Right atrium auricular region (tissue), 2 donors: ENCODE measurements around the gene FBXO42. TPM values are rescaled to one million over a fixed set of nuclear protein-coding genes. Genes with fewer than 3 reads are reported as not detected.
A peak's percentile ranks its signal among the peaks of the same experiment; 100 is the strongest.
"Not testable (repeated sequence)": the region's sequence is repeated elsewhere in the genome, so short reads cannot be mapped to it uniquely, and the experiment has no call there.

Source experiments
- DNase-seq: peaks from one replicate; pipeline ENCODE4 v3.0.0-alpha.2; 2019; ENCODE audit warnings: low spot score
- H3K27ac ChIP-seq, 2 donors: fragments of 200-600 bp; sonication (generic); 1 replicate in 1 of 2; 2 replicates in 1 of 2; pipeline ENCODE4 v1.5.1; 2016 to 2019
- H3K27me3 ChIP-seq, 2 donors: fragments of 200-600 bp; sonication (generic); one replicate each; pipeline versions ENCODE4 v1.5.1 to v1.6.0; 2017 to 2019
- H3K36me3 ChIP-seq: fragments of 200-600 bp; sonication (generic); one replicate; pipeline ENCODE4 v1.5.1; 2016
- H3K4me1 ChIP-seq, 2 donors: fragments of 200-600 bp; sonication (generic); one replicate each; pipeline versions ENCODE4 v1.5.1 to v1.6.0; 2017 to 2019
- H3K4me3 ChIP-seq, 2 donors: fragments of 200-600 bp; sonication (generic); 1 replicate in 1 of 2; 2 replicates in 1 of 2; pipeline ENCODE4 v1.5.1; 2017 to 2019; ENCODE audit warnings: mild to moderate bottlenecking in 1 of 2, moderate library complexity in 1 of 2
- H3K9me3 ChIP-seq, 2 donors: fragments of 200-600 bp; sonication (generic); one replicate each; pipeline ENCODE4 v1.5.1; 2019
- total RNA-seq, 2 donors: library from RNA; depleted of rRNA; stranded (reverse); fragments of >200 nt; gene quantifications; one replicate each; pipeline ENCODE4 v1.1.0, GENCODE V29; 2016
- TF ChIP-seq, protein P1 (sequence below), 2 donors: fragments of 200-600 bp; sonication (generic); IDR thresholded peaks; one replicate each; pipeline ENCODE4 v1.5.1; 2019; ENCODE audit warnings: antibody characterized with exemption in 2 of 2

The FBXO42 gene
- total RNA-seq, 2 donors from 2014 or later: 11.9 to 16.5 TPM

DNA sequence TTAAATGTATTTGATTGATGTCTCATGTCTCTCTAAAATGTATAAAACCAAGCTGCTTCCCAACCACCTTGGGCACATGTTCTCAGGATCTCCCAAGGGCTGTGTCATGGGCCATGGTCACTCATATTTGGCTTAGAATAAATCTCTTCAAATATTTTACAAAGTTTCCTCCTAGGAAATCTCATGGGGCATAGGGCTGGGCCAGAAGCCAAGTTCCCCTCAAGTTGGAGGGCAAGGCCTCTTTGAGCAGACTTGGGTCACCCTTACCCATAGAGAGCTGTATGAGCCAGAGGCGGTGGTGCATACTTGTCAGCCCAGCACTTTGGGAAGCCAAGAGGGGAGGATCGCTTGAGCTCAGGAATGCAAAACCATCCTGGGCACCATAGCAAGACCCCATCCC is 2.3 kb upstream of the FBXO42 start:
- no peak for DNase-seq
- no peak overlapping the region for H3K4me3 ChIP-seq
- H3K27me3 ChIP-seq: no peaks in the 10 kb centered on the region
- no peaks in the 10 kb centered on the region for H3K9me3 ChIP-seq
- H3K36me3 ChIP-seq: no peaks in the 10 kb centered on the region
- H3K4me1 ChIP-seq: peaks cover 0 to 17% of the 10 kb centered on the region in 2 donors
- H3K27ac ChIP-seq: no peak overlapping the region
- TF ChIP-seq, protein P1, sequence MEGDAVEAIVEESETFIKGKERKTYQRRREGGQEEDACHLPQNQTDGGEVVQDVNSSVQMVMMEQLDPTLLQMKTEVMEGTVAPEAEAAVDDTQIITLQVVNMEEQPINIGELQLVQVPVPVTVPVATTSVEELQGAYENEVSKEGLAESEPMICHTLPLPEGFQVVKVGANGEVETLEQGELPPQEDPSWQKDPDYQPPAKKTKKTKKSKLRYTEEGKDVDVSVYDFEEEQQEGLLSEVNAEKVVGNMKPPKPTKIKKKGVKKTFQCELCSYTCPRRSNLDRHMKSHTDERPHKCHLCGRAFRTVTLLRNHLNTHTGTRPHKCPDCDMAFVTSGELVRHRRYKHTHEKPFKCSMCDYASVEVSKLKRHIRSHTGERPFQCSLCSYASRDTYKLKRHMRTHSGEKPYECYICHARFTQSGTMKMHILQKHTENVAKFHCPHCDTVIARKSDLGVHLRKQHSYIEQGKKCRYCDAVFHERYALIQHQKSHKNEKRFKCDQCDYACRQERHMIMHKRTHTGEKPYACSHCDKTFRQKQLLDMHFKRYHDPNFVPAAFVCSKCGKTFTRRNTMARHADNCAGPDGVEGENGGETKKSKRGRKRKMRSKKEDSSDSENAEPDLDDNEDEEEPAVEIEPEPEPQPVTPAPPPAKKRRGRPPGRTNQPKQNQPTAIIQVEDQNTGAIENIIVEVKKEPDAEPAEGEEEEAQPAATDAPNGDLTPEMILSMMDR (IDR thresholded peaks at IDR 0.05): no peak

DNA sequence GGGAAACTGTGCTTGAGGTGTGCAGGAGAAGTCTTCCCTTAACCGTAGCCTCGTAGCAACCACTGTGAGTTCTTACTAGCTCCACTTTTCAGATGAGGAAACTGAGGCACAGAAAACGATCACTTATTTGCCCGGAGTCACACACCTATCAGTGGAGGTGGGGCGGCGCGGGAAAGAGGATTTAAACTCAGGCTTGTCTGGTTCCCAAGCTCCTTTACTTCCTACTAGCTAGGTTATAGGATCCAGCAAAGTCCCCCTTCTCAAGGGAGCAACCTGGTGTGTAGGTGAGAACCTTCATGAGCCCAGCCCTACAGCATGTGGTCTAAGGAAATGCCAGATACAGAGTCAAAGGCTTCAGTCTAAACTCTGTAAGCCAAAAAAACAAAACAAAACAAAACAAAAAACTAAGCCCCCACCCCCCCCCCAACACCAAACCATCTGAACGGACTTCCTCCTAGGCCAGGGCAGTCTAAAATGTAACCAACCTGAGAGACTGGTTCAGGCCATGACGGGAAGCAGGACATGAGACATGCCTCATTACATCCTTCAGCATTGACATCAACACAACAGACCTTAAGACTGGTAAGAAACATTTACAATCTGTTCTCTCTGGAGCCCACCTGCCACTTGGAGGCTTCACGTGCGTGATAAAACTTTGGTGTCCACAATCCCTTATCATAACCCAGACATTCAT is 709 bp upstream of the FBXO42 start:
- H3K4me3 ChIP-seq: peak overlapping the region; percentile 88 to 97
- no peak for DNase-seq
- H3K36me3 ChIP-seq: no peaks in the 10 kb centered on the region
- peaks cover 0 to 31% of the 10 kb centered on the region in 2 donors for H3K4me1 ChIP-seq
- TF ChIP-seq, protein P1 (IDR thresholded peaks at IDR 0.05): no peak
- no peaks in the 10 kb centered on the region for H3K27me3 ChIP-seq
- H3K27ac ChIP-seq: peak overlapping the region; percentile 96 to 98
- H3K9me3 ChIP-seq: no peaks in the 10 kb centered on the region

DNA sequence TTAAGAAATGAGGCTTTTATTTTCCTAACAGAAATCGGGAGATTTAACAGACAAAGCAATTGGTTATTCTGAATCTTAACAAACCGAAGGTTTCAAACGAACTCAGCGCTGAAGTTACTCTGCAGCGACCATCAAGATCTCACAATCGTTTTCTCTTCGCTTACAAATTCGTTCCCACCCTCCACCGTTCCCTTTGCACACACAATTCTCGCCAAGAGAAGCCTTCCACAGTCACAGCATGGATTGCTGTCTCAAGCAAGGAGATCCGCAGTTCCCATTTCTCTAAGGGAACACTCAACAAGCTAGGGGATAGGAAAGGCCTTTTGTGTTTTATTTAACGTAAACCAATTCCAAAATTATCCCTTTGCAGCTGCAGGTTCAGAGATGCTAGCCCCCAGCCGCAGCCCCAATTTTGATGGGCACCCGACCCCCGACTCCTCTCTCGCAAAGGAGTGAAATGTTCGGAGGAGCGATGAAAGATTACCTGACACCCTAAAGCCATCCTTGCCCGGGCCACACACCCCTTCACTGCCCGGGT is 755 bp downstream of the FBXO42 start:
- no peaks in the 10 kb centered on the region for H3K36me3 ChIP-seq
- peaks cover 0 to 31% of the 10 kb centered on the region in 2 donors for H3K4me1 ChIP-seq
- peak overlapping the region; percentile 88 to 97 for H3K4me3 ChIP-seq
- TF ChIP-seq, protein P1 (IDR thresholded peaks at IDR 0.05): no peak
- no peaks in the 10 kb centered on the region for H3K9me3 ChIP-seq
- DNase-seq: no peak
- H3K27ac ChIP-seq: peak overlapping the region; percentile 96 to 98
- H3K27me3 ChIP-seq: no peaks in the 10 kb centered on the region

DNA sequence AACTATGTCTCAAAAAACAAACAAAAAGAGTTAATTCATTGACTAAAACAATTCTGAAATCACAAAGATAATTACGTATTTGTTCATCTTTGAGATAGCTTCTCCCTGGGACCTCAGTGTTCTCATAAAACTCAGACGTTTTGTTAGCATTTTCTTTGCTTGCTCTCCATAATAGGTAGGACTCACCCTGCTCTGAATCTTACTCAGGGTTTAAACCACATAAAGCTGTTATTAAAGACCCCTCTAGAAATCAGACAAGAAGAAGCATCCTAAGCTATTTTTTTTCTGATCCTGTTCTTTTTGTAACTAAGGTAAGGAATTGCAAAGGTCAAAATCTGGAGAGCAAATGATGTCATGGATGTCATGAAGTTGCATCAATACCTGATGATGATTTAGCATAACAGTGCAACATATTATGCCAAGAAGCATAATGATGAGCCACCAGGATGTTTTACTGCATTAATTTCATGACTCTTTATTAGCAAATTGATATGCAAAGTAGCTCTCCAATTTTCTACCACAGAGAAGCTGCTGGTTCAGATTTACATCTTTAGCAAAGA is 2.4 kb downstream of the FBXO42 start:
- Histone ChIP-seq H3K27ac (peak overlapping the region in 1 of 2 donors; percentile 96), H3K9me3 (no peaks in the 10 kb centered on the region), H3K4me3 (no peak overlapping the region), H3K4me1 (peaks cover 0 to 31% of the 10 kb centered on the region in 2 donors), H3K36me3 (no peaks in the 10 kb centered on the region), H3K27me3 (no peaks in the 10 kb centered on the region)
- DNase-seq: no peak
- TF ChIP-seq, protein P1 (IDR thresholded peaks at IDR 0.05): no peak

DNA sequence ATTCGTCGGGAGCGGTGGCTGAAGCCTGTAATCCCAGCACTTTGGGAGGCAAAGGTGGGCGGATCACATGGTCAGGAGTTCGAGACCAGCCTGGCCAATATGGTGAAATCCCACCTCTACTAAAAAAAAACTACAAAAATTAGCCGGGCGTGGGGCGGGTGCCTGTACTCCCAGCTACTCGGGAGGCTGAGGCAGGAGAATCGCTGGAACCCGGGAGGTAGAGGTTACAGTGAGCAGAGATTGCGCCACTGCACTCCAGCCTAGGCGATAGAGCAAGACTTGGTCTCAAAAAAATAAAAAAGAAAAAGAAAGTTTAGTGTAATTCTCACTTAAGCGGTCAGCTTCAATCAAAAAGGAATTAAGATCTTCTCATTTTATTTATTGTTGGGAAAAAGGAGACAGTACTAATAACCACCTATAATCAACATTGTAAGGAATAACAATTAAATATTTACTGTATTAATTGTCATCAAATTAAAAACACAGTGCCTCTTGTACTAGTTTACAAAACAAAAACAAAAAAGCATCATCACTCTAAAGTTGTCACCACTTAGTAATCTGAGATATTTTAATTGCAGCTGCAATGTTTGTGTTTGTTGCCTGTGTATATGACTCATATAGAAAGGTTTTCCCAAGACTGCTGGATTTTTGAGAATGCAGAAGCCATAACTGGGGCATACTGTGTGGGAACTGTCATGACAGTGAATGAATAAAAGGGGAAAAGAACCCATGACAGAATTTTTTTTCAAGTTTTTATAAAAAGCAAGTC is 3.7 kb downstream of the FBXO42 start:
- peaks cover 0 to 31% of the 10 kb centered on the region in 2 donors for H3K4me1 ChIP-seq
- no peaks in the 10 kb centered on the region for H3K27me3 ChIP-seq
- peak overlapping the region in 1 of 2 donors; percentile 1 for H3K27ac ChIP-seq
- H3K4me3 ChIP-seq: no peak overlapping the region
- H3K9me3 ChIP-seq: no peaks in the 10 kb centered on the region
- TF ChIP-seq, protein P1 (IDR thresholded peaks at IDR 0.05): no peak
- no peak for DNase-seq
- no peaks in the 10 kb centered on the region for H3K36me3 ChIP-seq

DNA sequence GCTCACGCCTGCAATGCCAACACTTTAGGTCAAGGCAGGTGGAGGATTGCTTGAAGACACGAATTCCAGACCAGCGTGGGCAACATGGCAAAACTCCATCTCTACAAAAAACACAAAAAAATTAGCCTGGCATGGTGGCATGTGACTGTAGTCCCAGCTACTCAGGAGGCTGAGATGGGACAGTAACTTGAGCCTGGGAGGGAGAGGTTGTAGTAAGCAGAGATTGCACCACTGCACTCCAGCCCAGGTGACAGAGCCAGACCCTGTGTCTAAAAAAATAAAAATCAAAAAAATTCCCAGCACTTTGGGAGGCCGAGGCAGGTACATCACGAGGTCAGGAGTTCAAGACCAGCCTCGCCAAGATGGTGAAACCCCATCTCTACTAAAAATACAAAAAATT is 9.0 kb downstream of the FBXO42 start:
- not testable (repeated sequence) for H3K9me3 ChIP-seq, DNase-seq, H3K4me3 ChIP-seq, H3K27me3 ChIP-seq, H3K36me3 ChIP-seq, H3K27ac ChIP-seq
- H3K4me1 ChIP-seq: peaks cover 0 to 15% of the 10 kb centered on the region in 2 donors
